GM19467 (cell line): ENCODE measurements around the gene LONRF3.
"Not testable (repeated sequence)": the region's sequence is repeated elsewhere in the genome, so short reads cannot be mapped to it uniquely, and the experiment has no call there.

Experiments used
- ATAC-seq: cut with Tn5 transposase; IDR thresholded peaks from one replicate; pipeline ENCODE4 v1.9.1; 2021; ENCODE audit warnings: mild to moderate bottlenecking, moderate library complexity; ENCODE audit not compliant: unreplicated experiment

The LONRF3 gene

GRCh38 chrX:118983513-118983912 is 9.1 kb downstream of the LONRF3 start:
- ATAC-seq, result no peak

- no peak for ATAC-seq
These were observed 14.5 kb downstream of the LONRF3 start for GRCh38 chrX:118988911-118989310.

DNA sequence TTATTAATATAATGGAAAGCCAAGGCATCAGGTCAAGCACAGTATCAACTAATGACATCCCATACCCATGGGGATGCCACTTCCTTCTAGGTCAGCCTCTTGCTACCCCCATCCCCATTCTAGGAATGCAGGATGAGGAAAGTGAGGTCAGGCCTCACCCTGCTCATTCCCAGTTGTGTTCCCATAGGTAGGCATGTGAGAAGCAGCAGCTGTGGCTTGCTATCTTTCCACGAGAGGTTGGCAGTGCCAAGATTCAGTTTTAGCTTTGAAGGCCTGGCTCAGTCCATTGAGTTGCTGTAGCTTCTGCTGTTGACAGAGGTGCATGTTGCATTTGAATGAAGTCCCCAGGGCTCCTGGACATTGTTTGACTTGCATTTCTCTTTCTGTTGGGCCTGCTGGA is 15.5 kb downstream of the LONRF3 start:
- ATAC-seq, result no peak

- no peak for ATAC-seq
These were observed 16.3 kb downstream of the LONRF3 start for GRCh38 chrX:118990512-118991227.

DNA sequence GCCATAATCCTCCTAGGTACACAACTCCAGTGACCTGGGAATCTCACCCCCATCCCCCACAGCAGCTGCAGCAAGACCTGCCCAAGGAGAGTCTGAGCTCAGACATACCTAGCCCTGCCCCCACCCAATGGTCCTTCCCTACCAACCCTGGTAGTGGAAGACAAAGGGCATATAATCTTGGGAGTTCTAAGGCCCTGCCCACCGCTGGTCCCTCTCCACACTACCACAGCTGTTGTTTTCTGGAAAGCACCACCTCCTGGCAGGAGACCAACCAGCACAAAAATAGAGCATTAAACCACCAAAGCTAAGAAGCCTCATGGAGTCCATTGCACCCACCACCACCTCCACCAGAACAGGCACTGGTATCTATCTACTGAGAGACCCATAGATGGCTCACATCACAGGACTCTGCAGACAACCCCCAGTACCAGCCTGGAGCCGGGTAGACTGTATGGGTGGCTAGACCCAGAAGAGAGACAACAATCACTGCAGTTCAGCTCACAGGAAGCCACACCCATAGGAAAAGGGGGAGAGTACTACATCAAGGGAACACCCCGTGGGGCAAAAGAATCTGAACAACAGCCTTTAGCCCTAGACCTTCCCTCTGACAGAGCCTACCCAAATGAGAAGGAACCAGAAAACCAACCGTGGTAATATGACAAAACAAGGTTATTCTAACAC is 18.2 kb downstream of the LONRF3 start:
- ATAC-seq, result not testable (repeated sequence)

DNA sequence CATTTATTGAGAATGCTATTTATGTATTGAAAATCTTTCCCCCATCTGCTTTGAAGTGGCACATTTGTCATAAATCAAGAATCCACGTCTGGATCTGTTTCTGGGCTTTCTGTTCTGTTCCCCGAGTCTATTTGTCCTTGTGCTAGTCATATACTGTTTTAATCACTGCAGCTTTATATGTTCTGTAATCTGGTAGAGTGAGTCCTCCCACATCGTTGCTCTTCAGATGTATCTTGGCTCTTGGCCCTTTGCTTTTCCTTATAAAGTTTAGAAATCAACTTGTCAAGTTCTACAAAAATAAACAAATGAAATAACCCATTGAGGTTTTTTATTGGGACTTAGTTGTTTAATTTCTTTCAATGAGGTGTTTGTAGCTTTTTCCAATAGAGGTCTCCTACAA is 29.0 kb downstream of the LONRF3 start:
- no peak for ATAC-seq

- ATAC-seq, result peak; percentile 84
These were observed 30.6 kb downstream of the LONRF3 start for GRCh38 chrX:119004920-119005524.

DNA sequence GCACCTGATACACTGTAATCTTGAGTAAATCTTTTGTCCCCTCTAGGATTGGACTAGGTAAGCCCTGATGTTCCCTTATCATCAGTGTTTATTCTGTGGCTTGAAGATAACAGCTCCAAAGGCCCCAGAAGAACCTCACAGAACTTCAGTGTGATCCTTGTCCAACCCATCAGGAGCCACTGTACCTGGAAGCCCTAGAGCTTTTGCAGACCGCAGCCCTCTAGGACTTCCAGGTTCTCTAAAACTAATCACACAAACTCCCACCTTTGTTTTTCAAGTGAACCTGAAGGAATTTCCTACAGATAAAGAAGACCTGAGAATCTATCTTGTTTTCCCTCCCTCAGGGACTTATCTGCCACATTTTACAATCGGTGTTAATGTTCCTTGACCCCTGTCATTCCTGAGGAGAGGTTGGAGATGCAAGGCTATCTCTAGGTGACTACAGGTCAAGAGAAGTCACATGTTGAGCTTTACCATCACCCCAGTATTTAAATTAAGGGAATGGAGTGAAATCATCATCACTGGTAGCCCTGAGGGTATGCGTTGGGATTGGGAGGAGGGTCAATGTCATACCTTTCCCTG is 32.9 kb downstream of the LONRF3 start:
- no peak for ATAC-seq

- no peak for ATAC-seq
These were observed 33.8 kb downstream of the LONRF3 start for GRCh38 chrX:119008110-119008744.

DNA sequence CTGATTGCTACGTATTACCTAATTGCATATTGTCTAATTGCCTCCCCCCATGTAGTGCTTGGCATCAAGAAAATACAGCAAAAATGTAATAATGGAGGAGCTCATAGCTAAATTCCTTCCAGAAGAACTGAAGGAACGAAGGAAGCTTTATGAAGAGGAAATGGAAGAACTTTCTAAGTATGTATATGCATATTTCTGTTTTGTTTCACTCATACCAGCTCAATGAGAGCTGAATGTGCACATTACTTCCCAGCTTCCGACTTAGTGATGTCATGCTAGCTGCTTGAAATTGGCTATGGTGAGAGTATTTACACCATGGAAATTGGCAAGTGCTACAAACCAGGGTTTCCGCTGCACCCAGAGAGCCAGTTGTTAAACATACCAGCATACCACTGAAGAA is 34.7 kb downstream of the LONRF3 start:
- ATAC-seq, result no peak

DNA sequence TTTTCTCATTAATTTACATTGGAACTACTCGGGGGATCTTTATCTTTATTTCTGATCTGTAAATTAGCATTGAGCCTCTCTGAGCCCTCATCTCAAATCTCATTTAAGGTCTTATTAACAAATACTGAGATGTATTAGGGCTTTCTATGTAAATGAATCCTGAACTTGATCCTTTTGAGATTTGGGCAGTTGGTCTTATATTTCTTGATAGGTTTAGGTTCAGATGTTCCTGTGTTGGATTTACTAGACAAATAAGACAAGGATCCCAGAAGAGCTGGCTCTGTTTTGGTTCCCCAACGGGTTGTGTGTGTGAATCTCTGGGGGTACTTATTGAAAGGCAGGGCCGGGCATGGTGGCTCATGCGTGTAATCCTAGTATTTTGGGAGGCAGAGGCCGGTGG is 36.1 kb downstream of the LONRF3 start:
- no peak for ATAC-seq

GRCh38 chrX:119013164-119013563 is 38.7 kb downstream of the LONRF3 start:
- ATAC-seq, result no peak

DNA sequence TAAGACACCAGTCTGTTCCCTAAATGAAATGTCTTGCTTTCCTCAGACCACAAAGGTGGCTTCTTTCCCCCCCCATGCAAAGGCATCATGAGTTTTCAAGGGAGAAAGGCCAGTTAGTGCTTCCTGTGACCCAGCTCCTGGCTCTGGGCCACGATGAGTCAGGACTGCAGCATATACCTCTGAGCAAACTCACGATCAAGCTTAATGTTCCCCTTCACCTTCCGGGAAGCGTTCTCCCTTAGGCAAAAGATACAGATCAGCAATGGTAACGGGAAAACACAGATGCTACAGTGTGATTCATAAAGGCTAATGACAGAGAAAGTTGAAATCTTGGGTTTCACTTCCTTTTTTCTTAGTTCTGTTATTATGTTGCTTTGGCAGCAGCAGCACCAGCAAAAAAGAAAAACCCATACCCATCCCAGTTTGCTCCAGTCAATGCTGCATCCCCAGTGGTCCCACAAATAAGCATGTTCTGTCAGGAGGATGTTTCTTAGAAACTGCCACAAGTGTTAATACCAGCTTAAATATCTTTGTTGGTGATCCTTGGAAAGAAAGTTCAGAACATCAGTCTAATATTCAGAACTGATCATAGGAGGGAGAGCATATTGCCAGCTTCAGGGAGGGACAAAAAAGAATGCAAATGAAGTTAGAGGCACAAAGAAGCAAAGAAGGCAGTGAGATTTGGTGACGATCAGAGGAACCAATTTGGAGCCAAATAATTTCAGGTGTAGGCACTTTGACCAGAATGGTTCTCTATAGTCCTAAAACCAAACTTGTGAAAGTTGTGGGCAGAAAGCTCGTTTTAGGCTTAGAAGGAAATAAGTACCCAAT is 41.2 kb downstream of the LONRF3 start:
- ATAC-seq, result peak; percentile 92

- ATAC-seq, result no peak
These were observed 42.7 kb downstream of the LONRF3 start for GRCh38 chrX:119017077-119017476.

DNA sequence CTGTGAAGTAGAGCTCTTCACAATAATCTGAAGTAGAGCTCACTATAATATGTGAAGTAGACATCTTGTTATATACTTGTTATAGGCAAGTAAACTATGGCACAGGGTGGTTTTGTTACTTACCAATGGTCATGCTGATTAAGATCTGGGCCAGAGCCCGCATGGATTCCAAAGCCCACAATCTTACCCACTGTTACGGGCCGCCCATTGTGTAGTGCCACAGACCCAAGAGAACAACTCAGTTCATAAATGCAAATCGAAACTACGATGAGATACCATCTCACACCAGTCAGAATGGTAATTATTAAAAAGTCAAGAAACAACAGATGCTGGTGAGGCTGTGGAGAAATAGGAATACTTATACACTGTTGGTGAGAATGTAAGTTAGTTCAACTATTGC is 51.5 kb downstream of the LONRF3 start:
- ATAC-seq, result no peak

GRCh38 chrX:119026344-119026743 is 51.9 kb downstream of the LONRF3 start:
- ATAC-seq, result not testable (repeated sequence)

- not testable (repeated sequence) for ATAC-seq
These were observed 53.7 kb downstream of the LONRF3 start for GRCh38 chrX:119027960-119028732.

DNA sequence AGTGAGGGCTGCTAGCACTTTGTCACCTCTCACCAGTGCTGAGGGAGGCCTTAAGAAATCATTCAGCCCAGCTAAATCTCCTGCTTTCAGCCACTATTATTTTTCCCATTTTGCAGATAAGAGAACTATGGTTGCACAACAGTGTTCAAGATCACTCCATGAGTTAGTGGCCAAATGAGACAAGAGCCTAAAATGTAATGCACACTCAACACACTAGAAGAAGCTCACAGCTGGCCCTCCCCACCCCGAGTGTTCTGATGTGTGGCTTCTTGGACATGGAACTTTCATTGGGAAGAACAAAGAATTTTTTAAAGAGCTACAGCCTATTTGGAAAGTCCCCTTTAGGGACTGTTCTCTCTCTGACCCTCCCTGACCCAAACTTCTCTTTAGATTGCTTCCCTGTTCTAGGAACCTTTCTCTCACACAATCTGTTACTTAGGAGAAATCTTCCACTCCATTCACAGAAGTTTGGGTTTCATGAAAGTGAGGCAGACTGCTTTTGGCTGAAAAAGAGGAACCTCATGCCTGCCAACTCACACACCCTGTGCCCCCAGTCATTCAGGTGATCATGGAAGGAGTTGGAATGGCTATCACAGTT is 54.4 kb downstream of the LONRF3 start:
- no peak for ATAC-seq

- not testable (repeated sequence) for ATAC-seq
These were observed 55.2 kb downstream of the LONRF3 start for GRCh38 chrX:119029656-119030055.
